Measurements from ENCODE around the gene NPTN.

The NPTN gene

DNA sequence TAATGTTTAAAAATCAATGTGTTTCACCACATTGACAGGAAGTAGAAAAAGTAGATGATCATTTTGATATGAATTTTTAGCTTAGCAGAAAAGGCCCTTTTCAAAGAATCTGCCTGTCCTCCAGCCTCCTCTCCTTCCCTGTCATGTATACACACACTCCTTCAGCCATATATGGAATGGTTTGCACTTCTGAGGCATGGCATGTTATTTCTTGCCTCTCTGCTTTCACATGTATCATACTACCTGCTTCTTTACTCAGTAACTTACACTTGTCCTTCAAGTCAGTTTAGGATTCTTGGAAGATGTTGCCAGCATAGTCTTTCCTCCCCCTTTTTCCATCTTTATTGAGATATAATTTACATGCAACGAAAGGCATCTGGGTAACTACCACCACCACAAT, 111.2 kb downstream of the NPTN start:
- no peak for DNase-seq

DNA sequence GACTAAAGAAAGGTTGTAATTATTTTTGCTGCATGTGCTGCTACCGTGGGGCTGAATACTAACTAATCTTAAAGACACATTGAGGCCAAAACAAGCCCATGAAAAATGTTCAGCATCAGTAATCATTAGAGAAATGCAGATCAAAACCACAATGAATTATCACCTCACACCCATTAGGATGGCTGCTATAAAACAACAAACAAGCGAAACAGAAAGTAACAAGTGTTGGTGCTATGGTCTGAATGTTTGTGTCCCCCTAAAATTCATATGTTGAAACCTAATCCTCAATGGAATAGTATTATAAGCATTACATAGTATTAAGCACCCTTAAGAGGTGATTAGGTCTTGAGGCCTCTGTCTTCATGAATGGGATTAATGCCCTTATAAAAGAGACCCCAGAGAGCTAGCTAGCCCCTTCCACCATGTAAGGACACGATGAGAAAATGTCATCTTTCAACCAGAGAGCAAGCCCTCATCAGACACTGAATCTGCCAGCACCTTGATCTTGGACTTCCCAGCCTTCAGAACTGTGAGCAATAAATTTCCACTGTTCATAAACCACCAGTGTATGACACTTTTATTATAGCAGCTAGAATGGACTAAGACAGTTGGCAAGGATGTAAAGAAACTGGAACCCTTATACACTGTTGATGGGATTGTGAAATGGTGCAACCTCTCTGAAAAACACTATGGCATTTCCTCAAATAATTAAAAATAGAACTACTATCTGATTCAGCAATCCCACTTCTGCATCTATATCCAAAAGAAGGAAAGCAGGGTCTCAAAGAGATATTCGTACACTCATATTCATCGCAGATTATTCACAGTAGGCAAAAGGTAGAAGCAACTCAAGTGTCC, 114.1 kb downstream of the NPTN start:
- DNase-seq = no peak

DNA sequence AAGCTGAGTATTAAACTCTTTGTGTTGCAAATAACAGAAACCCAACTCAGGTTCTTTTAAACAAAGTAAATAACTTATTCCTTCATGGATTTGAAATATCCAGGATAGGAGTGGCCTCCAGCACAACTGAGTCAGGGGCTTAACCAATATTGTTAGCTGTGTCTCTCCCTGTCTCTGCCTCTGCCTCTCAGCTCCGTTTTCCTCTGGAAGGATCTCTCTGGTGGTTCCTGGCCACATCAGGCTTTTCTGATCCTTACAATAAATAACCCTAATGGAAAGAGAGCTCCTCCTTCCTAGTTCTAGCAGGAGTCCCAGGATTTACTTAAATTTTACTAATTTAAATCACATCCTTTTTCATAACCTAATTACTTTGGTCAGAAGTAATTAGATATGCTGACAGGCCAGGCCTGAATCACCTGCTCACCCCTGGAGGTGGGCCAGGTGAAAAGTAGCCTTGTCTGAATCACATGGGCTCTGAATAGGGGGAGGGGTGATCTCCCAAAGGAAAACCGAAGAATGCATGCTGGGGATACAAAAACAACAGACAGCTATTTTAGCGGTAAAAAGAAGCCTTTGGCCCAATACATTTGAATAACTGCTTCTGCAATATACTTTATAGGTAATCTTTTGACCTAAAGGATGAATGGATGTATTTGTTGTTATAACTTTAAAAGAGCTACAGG, 114.9 kb downstream of the NPTN start:
- DNase-seq = no peak

- DNase-seq = no peak
These were observed 115.6 kb downstream of the NPTN start for GRCh38 chr15:73517566-73517965.

DNA sequence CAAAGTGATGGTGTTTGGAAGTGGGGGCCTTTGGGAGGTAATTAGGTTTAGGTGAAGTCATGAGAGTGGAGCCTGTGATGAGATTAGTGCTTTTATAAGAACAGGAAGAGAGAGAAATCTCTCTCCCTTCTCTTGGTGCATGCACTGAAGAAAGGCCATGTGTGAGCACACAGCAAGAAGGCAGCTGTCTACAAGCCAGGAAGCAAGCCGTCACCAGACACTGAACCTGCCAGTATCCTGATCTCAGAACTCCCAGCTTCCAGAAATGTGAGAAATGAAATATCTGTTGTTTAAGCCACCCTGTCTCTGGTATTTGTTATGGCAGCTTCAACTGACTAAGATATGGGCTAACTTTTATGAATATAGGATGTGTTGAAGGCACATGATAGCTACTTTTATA, 117.7 kb downstream of the NPTN start:
- DNase-seq = no peak

Data from amygdala (tissue), 56 donors.